HUES6 (cell line): ENCODE results near the gene GRK5.

Source experiments
- H3K27ac ChIP-seq: 2 replicates; pipeline ENCODE4 v1.7.0; 2013; ENCODE audit warnings: low read depth, mild to moderate bottlenecking, low read length, inconsistent platforms
- H3K27me3 ChIP-seq: 2 replicates; pipeline ENCODE4 v1.6.1; 2013; ENCODE audit warnings: low read length; ENCODE audit not compliant: control insufficient read depth, insufficient read depth
- H3K36me3 ChIP-seq: 2 replicates; pipeline ENCODE4 v1.6.1; 2013; ENCODE audit warnings: low read length; ENCODE audit not compliant: control insufficient read depth, insufficient read depth
- H3K4me1 ChIP-seq: 2 replicates; pipeline ENCODE4 v1.6.1; 2013; ENCODE audit warnings: low read length; ENCODE audit not compliant: control insufficient read depth, insufficient read depth
- H3K4me3 ChIP-seq: 2 replicates; pipeline ENCODE4 v1.5.1; 2013; ENCODE audit warnings: low read depth, low read length
- H3K9ac ChIP-seq: one replicate; pipeline ENCODE4 v1.6.1; 2013; ENCODE audit warnings: mild to moderate bottlenecking, low read length
- H3K9me3 ChIP-seq: 2 replicates; pipeline ENCODE4 v1.6.1; 2013; ENCODE audit warnings: low read depth, low read length; ENCODE audit not compliant: control insufficient read depth, insufficient read depth

Gene GRK5

GRCh38 chr10:119468542-119469324, 261.4 kb downstream of the GRK5 start:
- Histone ChIP-seq H3K27ac (no peak overlapping the region), H3K4me3 (no peak overlapping the region), H3K27me3 (peaks cover 55% of the 10 kb centered on the region), H3K36me3 (no peaks in the 10 kb centered on the region), H3K4me1 (no peaks in the 10 kb centered on the region), H3K9ac (no peak overlapping the region), H3K9me3 (peaks cover 1% of the 10 kb centered on the region; the same call in 1 of the 2 replicates)

- H3K36me3 ChIP-seq = no peaks in the 10 kb centered on the region
- no peaks in the 10 kb centered on the region for H3K4me1 ChIP-seq
- no peak overlapping the region for H3K27ac ChIP-seq
- peaks cover 5% of the 10 kb centered on the region; the same call in 1 of the 2 replicates for H3K9me3 ChIP-seq
- H3K9ac ChIP-seq = no peak overlapping the region
- peaks cover 61% of the 10 kb centered on the region for H3K27me3 ChIP-seq
- no peak overlapping the region for H3K4me3 ChIP-seq
Observed at GRCh38 chr10:119469325-119469707, 261.9 kb downstream of the GRK5 start.

GRCh38 chr10:119469846-119470245, 262.5 kb downstream of the GRK5 start:
- no peak overlapping the region for H3K4me3 ChIP-seq
- no peaks in the 10 kb centered on the region for H3K4me1 ChIP-seq
- H3K36me3 ChIP-seq = no peaks in the 10 kb centered on the region
- H3K9me3 ChIP-seq = peaks cover 5% of the 10 kb centered on the region; the same call in 1 of the 2 replicates
- no peak overlapping the region for H3K27ac ChIP-seq
- no peak overlapping the region for H3K9ac ChIP-seq
- peaks cover 66% of the 10 kb centered on the region for H3K27me3 ChIP-seq

- no peak overlapping the region for H3K27ac ChIP-seq
- no peak overlapping the region for H3K4me3 ChIP-seq
- H3K27me3 ChIP-seq = peaks cover 68% of the 10 kb centered on the region
- H3K36me3 ChIP-seq = no peaks in the 10 kb centered on the region
- H3K9ac ChIP-seq = no peak overlapping the region
- H3K4me1 ChIP-seq = no peaks in the 10 kb centered on the region
- peaks cover 5% of the 10 kb centered on the region; the same call in 1 of the 2 replicates for H3K9me3 ChIP-seq
Observed at GRCh38 chr10:119470920-119471702, 263.7 kb downstream of the GRK5 start.

GRCh38 chr10:119473771-119474170, 266.4 kb downstream of the GRK5 start:
- Histone ChIP-seq H3K4me3 (no peak overlapping the region), H3K4me1 (no peaks in the 10 kb centered on the region; the same call in 1 of the 2 replicates), H3K9ac (no peak overlapping the region), H3K9me3 (peaks cover 5% of the 10 kb centered on the region; the same call in 1 of the 2 replicates), H3K27me3 (peaks cover 88% of the 10 kb centered on the region), H3K27ac (no peak overlapping the region), H3K36me3 (no peaks in the 10 kb centered on the region)

- Histone ChIP-seq H3K4me3 (no peak overlapping the region), H3K27me3 (peaks cover 91% of the 10 kb centered on the region), H3K4me1 (peaks cover 4% of the 10 kb centered on the region; the same call in 1 of the 2 replicates), H3K36me3 (no peaks in the 10 kb centered on the region), H3K9me3 (peaks cover 5% of the 10 kb centered on the region; the same call in 1 of the 2 replicates), H3K27ac (no peak overlapping the region), H3K9ac (no peak overlapping the region)
Observed at GRCh38 chr10:119474606-119475005, 267.2 kb downstream of the GRK5 start.

GRCh38 chr10:119477444-119477843, 270.1 kb downstream of the GRK5 start:
- H3K4me1 ChIP-seq = peaks cover 4% of the 10 kb centered on the region; the same call in 1 of the 2 replicates
- H3K27ac ChIP-seq = no peak overlapping the region
- H3K36me3 ChIP-seq = no peaks in the 10 kb centered on the region
- H3K27me3 ChIP-seq = peaks cover 95% of the 10 kb centered on the region
- H3K9ac ChIP-seq = no peak overlapping the region
- no peak overlapping the region for H3K4me3 ChIP-seq
- H3K9me3 ChIP-seq = peaks cover 5% of the 10 kb centered on the region; the same call in 1 of the 2 replicates

GRCh38 chr10:119478111-119478802, 270.9 kb downstream of the GRK5 start:
- H3K27ac ChIP-seq = no peak overlapping the region
- H3K27me3 ChIP-seq = peaks cover 95% of the 10 kb centered on the region
- H3K4me3 ChIP-seq = no peak overlapping the region
- H3K4me1 ChIP-seq = peaks cover 4% of the 10 kb centered on the region; the same call in 1 of the 2 replicates
- peaks cover 5% of the 10 kb centered on the region; the same call in 1 of the 2 replicates for H3K9me3 ChIP-seq
- H3K9ac ChIP-seq = no peak overlapping the region
- no peaks in the 10 kb centered on the region for H3K36me3 ChIP-seq

- peaks cover 4% of the 10 kb centered on the region; the same call in 1 of the 2 replicates for H3K4me1 ChIP-seq
- peaks cover 97% of the 10 kb centered on the region for H3K27me3 ChIP-seq
- H3K27ac ChIP-seq = no peak overlapping the region
- no peaks in the 10 kb centered on the region for H3K36me3 ChIP-seq
- H3K9ac ChIP-seq = no peak overlapping the region
- H3K4me3 ChIP-seq = no peak overlapping the region
- H3K9me3 ChIP-seq = peaks cover 2% of the 10 kb centered on the region; the same call in 1 of the 2 replicates
Observed at GRCh38 chr10:119478811-119479341, 271.5 kb downstream of the GRK5 start.

- H3K4me3 ChIP-seq = no peak overlapping the region; the same call in 1 of the 2 replicates
- no peaks in the 10 kb centered on the region for H3K36me3 ChIP-seq
- H3K27ac ChIP-seq = no peak overlapping the region
- peaks cover 4% of the 10 kb centered on the region; the same call in 1 of the 2 replicates for H3K4me1 ChIP-seq
- H3K9me3 ChIP-seq = no peaks in the 10 kb centered on the region
- no peak overlapping the region for H3K9ac ChIP-seq
- H3K27me3 ChIP-seq = peaks cover 92% of the 10 kb centered on the region
Observed at GRCh38 chr10:119479532-119479931, 272.2 kb downstream of the GRK5 start.
